HG03175 (cell line): ENCODE data around the gene CBX1.
A peak's percentile ranks its signal among the peaks of the same experiment; 100 is the strongest.
"Not testable (repeated sequence)": the region's sequence is repeated elsewhere in the genome, so short reads cannot be mapped to it uniquely, and the experiment has no call there.

Experiments used
- ATAC-seq: cut with Tn5 transposase; IDR thresholded peaks from one replicate; pipeline ENCODE4 v1.9.1; 2021; ENCODE audit warnings: mild to moderate bottlenecking, moderate library complexity; ENCODE audit not compliant: unreplicated experiment

CBX1 gene

DNA sequence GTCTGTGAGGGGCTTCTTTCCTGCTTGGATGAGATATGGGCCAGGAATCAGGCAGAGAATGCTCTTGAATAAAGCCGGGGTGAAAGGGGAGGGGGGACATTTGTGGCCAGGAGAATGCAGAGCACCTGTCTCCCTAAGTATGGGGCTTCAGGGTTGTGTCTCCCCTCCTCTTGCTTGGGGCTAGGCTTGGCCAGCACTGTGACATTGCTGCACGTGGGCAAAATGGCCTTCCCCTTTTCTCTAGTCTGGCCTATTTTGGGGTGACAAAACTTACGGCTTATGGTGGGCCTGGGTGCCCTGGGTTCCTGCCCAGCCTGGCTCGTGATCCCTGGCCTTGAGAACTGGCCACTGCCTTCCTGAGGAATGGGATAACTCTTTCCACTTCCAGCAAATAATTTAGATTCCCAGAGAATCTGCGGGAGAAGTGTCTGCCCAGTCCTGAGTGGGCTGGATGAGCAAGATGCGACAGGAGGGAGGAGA lies 47.5 kb downstream of the CBX1 start:
- no peak for ATAC-seq

DNA sequence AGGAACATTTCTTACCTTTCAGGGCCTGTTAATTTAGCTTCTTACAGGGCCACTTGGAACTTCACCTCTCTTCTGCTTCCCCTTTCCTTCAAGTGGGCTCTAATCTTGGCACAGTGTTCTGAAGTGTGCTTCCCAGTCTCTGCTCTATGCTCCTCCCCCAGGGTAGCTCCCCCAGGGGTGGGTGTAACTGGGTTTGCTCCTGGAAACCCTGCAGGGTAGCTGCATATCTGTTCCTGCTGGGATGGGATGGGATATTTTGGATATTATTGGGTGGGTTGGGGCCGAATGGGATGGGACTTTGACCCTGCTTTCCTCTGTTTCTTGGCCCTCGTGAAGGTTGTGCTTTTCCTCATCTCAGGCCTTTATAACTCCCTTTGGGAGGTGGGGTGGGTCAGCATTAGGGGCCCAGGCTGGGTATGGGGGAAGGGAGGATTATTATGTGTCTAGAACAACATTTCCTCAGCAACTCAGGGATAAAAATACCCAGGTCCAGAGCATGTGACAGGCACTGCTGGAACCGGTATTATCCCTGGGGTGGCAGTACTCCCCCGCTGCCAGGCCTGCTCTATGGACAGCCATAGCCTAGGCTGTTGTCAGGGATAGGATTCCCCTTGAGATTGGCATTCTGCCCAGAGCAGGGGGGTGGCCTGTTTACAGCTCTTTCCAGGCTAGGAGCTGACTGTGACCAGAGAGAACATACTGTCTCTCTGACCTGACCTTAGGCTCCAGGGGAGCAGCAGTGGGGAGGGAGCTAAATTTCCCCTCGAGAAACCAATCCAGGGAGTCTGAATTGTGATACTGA lies 48.1 kb downstream of the CBX1 start:
- no peak for ATAC-seq

DNA sequence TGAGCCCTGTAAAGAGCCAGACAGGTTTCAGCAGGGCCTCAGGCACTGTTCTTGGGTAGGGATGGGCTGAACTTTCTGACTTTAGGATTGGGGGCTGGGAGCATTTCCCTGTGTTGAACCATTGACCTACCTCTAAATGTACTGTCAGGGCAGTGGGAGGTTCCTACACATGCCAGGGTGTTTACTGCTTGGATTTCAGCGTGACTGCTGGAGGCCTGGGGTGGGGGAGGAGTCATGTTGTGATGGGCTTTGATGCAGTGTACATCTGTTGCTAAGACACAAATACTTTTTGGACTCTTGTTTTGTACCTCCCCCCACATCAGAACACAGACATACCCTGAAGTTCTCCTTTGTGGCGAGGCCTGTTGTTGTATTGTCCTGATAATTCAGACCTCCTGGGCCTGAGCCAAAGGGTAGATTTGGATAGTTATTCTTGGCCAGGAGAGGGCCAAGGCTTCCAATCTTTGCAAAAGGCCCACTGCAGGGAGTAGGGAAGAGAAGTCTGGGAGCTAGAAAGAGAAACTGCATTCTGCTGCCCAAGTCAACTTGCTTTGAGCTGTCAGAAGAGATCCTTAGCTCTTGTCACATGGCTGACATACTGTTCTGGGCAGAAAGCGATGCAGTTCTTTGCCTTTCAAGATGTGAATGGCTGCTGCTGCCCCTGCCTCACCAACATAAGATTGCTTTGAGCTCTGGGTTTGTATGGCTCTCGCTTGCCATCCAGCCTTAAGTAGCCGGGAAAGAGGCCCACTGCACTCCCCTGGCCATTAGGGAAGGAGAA lies 49.4 kb downstream of the CBX1 start:
- ATAC-seq, result no peak

DNA sequence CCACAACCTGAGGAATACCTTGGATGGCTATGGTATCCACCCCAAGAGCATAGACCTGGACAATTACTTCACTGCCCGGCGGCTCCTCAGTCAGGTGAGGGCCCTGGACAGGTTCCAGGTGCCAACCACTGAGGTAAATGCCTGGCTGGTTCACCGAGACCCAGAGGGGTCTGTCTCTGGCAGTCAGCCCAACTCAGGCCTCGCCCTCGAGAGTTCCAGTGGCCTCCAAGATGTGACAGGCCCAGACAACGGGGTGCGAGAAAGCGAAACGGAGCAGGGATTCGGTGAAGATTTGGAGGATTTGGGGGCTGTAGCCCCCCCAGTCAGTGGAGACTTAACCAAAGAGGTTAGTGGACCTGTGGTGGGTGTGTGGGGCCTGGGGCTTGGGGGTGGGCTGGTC lies 50.0 kb downstream of the CBX1 start:
- ATAC-seq, result no peak

DNA sequence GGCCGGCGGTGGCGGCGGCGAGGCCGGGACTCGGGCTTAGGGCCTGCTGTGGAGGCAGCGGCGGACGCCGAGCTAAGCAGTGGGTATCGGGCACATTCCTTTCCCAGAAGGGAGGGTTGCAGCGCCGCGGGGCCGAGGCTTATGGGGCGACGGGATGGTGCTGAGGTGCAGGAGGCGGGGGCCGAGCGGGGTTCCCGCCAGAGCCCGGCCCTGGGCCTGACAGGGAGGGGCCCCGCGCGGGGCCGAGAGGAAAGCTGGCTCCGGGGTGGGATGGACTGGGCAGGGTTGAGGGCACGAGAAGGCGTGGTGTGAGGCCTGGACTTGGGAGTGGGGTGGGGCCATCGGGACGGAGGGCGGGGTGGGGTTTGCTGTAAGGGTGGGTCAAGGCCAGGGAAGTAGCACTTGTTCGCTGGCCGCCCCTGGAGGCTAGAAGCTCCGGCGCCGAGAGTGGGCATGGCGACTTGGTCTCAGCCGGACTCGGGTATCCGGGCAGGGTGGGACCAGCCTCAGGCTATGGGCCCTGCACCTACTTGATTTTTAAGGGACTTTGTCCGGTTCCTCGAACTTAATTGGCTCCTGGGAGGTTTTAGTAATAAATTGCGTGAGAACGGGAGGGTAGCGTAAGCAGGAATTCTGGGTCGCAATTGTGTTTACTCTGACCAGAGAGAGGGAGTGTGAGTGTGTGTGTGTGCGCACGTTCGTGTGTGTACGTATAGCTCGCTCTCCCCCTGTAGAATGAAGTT lies 52.7 kb downstream of the CBX1 start:
- ATAC-seq, result peak; percentile 44

DNA sequence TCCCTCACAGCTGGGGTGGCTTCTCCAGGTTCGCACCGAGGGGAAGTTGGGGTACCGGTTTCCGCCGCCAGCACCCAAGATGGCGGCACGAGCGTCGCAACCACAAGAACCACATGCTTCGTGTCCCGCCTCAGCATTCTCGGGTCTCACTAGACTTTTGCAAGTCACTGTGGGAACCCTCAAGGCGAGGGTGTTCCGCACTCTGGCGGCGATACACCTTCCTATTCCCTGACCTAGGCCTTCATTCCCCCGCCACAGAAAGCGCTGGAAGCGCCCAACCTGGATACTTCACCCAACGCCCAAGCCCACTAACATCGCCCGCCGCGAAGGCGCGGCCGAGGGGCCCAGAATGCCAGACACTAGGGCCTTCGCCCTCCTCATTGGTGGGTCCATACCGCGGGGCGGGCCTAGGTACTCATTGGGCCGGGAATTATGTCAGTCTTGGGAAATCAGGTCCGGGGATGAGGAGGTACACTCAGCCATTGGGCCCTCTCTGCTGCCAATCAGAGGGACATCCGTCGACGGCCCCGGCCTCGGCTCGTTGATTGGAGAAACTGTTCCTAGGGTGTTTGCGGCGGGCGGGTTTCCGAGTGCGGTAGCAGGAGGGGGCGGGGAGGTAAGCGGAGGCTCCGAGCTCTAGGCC lies 53.4 kb downstream of the CBX1 start, which contains the start of gene NFE2L1:
NFE2L1 (plus strand) TSS at position 619 of the 643 bp plus-strand sequence. CDS start 2,760 bp downstream, outside the sequence.
- peak; percentile 92 for ATAC-seq

DNA sequence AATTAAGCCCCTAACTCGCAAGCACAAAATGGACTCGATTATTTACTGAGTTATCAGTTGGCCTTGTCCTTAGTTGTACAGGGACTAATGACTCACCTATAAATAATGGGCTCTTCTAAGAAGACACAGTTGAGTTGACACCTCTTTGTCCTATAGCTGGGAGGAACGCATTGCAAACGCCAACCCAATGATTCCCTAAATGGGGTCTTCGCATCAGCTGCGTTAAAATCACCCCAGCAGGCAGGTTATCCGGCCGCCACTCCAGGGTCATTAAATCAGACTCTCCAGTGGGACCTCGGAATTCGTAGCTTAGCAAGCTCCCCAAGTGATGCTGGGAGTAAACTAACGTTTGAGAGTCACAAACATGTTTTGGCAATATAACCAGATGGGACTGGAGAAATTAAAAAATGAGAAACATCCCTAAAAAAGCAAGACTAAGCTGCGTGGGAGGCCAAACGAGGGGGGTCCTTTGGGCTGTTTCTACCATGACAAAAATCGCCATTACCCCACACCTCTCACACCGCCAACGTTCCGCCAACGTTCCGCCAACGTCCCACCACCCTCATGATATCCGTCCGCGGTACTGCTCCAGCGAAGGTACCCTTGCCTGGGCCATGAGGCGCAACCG lies 54.1 kb downstream of the CBX1 start:
- ATAC-seq, result no peak

DNA sequence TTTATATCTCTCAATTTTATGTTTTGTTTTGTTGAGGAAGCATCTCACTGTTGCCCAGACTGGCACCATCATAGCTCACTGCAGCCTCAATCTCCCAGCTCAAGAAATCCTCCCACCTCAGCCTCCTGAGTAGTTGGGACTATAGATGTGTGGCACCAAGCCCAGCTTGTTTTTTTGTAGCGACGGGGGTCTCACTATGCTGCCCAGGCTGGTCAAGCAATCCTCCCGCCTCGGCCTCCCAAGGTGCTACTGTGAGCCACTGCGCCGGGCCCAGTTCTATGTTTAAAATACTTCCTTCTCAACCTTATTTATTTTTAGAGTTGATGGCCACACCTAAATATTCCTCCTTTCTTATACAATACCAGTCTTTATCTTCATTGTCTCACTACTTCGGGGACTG lies 55.0 kb downstream of the CBX1 start:
- no peak for ATAC-seq

DNA sequence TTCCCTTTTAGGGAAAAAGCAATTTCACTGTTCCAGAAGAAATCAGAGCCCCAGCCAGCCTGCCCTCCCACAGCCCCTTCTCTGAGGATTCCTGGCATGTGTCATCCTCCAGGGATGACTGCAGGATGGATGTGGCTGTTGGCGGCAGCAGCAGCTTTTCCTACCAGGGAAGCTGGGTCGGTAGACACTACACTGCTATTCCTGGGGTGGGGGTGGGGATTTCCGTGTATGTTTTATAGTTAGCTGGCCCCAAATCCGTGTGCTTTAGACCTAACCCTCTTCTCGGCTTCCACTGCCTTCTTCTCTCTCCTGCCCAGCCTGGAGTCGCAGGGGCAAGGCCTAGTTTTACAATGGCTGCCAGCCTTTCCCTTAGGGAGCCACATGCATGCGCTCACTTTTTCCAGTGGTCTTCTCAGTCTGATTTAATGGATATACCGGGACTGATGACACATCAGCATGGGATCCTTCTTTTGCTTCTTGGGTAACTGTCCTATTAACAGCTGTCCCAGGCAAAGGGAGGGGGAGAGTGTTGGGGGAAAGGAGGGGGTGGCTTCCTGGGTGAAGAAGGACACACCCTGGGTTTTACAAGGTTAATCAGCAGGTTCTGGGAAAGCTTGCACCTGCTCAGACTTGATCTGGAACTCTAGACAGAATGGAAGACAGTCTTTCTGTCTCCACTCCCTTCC lies 55.8 kb downstream of the CBX1 start:
- no peak for ATAC-seq

DNA sequence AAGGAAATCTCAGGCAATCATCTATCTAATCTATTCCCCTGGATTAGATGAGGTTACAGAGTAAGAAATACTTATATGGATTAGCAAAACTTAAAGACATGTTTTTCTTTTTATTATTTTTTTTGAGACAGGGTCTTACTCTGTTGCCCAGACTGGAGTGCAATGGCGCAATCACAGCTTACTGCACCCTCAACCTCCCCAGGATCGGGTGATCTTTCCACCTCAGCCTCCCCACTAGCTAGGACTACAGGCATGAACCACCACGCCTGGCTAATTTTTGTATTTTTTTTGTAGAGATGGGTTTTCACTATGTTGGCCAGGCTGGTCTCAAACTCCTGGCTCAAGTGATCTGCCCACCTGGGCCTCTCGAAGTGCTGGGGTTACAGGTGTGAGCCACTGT lies 56.4 kb downstream of the CBX1 start:
- no peak for ATAC-seq

DNA sequence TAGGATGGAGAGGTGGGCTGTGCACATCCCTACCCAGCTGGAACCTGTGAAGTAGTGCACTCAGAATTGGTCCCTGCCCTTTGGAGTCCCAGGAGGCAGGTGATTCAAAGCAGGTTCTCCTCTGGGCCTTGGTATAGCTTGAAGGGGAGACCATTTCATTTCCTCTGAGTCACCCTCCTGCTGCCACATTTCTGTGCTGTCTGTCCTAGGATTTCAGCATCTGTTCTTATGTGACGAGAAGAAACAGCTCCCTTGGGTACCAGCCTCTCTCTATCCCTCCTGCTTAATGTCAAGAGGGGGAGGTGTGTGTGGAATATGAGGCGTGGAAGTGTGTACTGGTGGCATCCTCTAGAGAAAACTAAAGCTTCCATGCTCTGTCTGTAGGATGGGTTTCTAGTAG lies 58.1 kb downstream of the CBX1 start:
- ATAC-seq, result no peak

DNA sequence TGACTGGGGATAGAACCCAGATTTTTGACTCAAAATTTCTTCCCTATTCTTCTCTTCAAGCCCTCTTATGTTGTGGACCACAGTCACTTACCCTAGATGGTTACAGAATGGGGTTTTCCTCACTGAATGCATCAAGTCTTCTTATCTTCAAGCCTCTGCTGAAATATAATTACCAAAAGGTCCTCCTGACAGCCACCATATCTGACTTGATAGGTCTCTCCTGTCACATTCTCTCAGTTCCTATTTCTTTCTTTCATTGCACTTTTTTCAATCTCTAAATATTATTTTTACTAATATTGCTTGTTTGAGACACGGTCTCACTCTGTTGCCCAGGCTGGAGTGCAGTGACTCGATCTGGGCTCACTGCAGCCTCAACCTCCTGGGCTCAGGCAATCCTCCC lies 62.6 kb downstream of the CBX1 start:
- ATAC-seq, result no peak

DNA sequence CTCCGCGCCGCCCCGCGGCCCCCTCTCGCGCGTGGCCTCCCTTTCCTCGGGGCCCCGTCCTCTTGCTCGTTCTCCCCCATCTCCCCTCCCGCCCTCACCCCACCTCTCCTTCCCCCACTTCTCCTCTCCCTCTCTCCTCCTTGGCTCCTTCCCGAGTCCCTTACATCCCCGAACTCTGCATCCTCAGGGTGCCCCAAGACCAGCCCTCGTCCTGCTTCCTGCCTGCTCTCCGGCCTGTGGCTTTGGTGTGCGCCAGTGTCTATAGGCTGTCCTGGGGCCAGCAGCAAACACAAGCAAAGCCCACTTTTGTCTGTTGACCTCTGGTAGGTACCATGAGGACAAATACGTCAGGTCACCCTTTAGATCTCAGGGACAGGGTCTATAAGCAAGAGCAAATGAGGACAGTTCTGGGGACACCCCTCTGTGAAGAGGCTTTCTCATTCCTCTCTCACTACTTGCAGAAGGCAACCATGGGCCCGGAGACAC lies 63.4 kb downstream of the CBX1 start:
- no peak for ATAC-seq

DNA sequence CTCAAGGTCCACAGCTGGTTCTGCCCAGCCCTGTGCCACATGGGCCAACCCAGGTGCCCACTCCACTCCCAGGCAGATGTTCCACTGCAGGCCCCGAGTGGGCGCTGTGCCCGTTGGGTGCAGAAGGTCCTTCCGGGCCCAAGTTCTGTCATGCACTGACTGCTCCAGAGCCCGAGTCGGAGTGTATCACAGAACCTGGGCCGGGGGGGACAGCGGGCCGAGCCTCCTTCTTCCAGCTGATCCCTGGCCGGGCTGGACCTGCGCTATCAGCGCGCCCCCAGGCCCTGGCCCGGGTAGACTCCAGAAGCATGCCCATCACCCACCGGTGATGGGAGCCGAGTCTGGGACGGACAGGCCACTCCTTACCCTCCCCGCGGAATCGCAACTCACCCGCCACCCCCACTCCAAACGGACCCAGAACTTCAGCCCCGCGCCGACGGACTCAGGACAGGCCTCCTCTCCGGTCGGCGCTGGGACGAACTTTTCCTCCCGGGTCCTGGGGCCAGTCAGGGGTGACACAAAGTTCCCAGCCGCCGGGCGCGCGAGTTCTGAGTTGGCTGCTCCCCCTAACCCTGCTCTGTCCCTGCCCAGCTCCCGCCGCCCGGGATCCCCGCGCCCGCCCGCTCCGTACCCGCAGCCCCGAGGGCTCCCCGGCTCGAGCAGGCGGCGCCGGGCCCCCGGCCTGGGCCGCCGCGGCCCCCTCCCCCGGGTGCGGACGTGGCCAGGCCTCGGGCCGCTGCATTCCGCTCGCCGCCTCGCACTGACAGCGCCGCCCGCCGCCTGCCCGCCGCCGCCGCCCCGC lies 64.0 kb downstream of the CBX1 start, which contains the start of gene COPZ2:
COPZ2 (minus strand) TSS at position 762 of the 802 bp plus-strand sequence; CDS start at position 742, 20 bp downstream.
- peak; percentile 66 for ATAC-seq

DNA sequence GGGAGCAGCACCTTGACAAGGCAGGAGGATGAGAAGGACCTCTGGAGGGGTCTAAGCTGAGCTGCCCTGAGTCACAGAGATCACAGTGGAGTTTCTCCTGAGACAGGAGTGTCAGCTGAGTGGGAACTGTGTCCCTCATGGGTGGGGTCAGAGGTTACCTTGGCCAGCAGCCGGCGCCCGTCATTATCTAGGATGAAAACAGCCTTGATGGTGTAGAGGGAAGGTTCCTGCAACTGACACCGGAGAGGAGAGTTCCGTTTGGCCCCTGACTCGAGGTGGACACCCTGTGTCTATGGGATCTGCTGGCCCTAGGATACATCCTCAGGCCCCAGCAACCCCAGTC lies 64.6 kb downstream of the CBX1 start:
- ATAC-seq, result no peak

DNA sequence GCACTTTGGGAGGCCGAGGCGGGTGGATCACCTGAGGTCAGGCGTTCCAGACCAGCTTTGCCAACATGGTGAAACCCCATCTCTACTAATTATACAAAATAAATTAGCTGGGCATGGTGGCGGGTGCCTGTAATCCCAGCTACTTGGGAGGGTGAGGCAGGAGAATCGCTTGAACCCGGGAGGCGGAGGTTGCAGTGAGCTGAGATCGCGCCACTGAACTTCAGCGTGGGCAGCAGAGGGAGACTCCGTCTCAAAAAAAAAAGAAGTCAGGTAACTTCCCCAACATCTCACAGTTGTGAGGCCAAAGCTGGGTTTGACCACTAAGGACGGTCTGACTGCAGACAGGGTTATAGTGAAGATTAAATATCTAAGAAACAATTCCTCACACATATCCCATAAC lies 66.5 kb downstream of the CBX1 start:
- not testable (repeated sequence) for ATAC-seq

DNA sequence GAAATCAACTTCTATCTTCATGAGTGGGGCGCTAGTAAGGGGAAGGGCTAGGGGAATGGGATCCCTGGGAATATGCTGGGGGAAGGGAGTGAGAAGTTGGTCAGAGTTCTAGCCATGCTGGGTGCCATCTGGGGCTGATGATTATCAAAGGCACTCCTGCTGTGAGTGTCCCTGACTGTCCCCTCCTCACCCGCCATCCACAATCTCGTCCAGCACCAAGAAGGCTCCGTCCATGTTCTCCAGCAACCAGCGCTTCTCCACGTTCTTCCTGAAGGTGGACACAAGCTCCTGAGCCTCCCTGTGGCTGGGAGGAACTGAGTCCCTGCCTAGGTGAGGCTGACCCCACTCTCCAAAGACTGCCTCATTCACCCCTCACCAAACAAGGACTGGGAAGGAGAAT lies 69.3 kb downstream of the CBX1 start:
- ATAC-seq, result no peak

DNA sequence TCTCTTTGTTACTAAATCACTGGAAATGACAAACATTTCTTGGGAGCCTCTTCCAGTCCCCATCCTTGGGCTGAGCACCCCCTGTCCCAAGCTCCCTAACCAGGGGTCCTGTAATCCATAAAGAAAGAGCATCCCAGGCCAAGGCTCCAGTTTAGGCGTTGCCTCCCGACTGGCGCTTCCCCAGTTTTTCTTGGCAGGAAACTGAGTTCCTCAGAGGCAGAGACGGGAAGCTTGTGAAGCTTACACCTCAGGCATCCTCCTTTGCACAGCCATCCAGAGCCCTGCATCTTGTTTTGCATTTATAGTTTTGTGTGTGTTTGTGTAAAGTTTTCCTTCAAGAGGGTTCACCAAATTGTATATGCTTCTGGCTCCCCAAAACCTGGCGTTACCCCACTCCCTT lies 70.7 kb downstream of the CBX1 start:
- ATAC-seq, result no peak

DNA sequence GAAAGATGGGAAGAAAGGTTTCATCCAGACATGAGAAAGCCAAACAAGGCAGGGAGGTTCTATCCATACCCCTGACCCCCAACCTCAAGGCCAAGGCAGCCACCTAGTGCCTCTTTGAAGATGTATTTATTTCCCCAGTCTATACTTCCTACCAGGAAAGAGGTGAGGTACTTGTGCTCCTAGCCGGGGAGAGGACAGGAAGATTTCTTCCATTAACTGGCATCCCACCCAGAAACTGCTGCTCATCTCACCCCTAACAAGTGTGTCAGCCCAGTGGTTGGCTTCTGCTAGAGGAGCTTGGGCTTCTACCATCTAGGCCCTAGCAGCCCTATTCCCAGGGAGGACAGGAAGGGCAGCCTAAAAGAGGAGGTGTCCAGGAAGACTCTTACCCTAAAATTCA lies 72.5 kb downstream of the CBX1 start:
- no peak for ATAC-seq
